ENCODE data around the gene NUDT6.

GRCh38 chr4:122900314-122900713 lies 22.1 kb downstream of the NUDT6 start:
- TF ChIP-seq GABPA (IDR thresholded peaks at IDR 0.05; ENCODE audit: low read depth) (no peak), MAX (IDR thresholded peaks at IDR 0.05; ENCODE audit: low read depth) (no peak), EZH2phosphoT487 (IDR thresholded peaks at IDR 0.05; ENCODE audit: borderline replicate concordance, low read depth) (no peak)
- TF ChIP-seq, protein P1, sequence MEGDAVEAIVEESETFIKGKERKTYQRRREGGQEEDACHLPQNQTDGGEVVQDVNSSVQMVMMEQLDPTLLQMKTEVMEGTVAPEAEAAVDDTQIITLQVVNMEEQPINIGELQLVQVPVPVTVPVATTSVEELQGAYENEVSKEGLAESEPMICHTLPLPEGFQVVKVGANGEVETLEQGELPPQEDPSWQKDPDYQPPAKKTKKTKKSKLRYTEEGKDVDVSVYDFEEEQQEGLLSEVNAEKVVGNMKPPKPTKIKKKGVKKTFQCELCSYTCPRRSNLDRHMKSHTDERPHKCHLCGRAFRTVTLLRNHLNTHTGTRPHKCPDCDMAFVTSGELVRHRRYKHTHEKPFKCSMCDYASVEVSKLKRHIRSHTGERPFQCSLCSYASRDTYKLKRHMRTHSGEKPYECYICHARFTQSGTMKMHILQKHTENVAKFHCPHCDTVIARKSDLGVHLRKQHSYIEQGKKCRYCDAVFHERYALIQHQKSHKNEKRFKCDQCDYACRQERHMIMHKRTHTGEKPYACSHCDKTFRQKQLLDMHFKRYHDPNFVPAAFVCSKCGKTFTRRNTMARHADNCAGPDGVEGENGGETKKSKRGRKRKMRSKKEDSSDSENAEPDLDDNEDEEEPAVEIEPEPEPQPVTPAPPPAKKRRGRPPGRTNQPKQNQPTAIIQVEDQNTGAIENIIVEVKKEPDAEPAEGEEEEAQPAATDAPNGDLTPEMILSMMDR (IDR thresholded peaks at IDR 0.05): no peak

Measured in SK-N-SH (cell line).